H1 (cell line): ENCODE results near the gene LRP3. TPM values are rescaled to one million over a fixed set of nuclear protein-coding genes. Genes with fewer than 3 reads are reported as not detected.

Source experiments
- CTCF ChIA-PET: fragments of 300-600 bp; sonication (Branson Sonifier 250); formaldehyde crosslinking; loops from one replicate; lab custom pipeline; 2021; ENCODE audit not compliant: partially characterized antibody; lab: Charles Lee
- POLR2A ChIA-PET: fragments of 300-600 bp; sonication (Branson Sonifier 250); formaldehyde crosslinking; loops from one replicate; lab custom pipeline; 2021; ENCODE audit warnings: inconsistent platforms; ENCODE audit not compliant: partially characterized antibody; lab: Charles Lee
- DNase-seq, 2 experiments: peaks; one replicate each; pipeline versions ENCODE4 v3.0.0 to v3.0.0-alpha.2; 2010 to 2022; ENCODE audit warnings: low spot score in 2 of 2, low read depth in 1 of 2, mixed read lengths in 1 of 2
- FAIRE-seq: peaks from 2 replicates; lab custom pipeline; 2011; peaks lifted over from hg19 to GRCh38; lab: Jason Lieb, UNC
- H2AFZ ChIP-seq: 2 replicates; pipeline ENCODE4 v1.8.1; 2012; ENCODE audit warnings: low read length, inconsistent platforms
- H2AK5ac ChIP-seq: 2 replicates; pipeline ENCODE4 v1.6.1; 2013; ENCODE audit warnings: low read depth, low read length
- H2BK120ac ChIP-seq: replicated peaks from 2 replicates; pipeline ENCODE3; 2013; ENCODE audit warnings: low read depth, low read length, inconsistent platforms
- H2BK12ac ChIP-seq: 2 replicates; pipeline ENCODE4 v1.6.1; 2013; ENCODE audit warnings: low read depth, low read length
- H2BK15ac ChIP-seq: 2 replicates; pipeline ENCODE4 v1.6.1; 2013; ENCODE audit warnings: low read length
- H2BK20ac ChIP-seq: 2 replicates; pipeline ENCODE4 v1.6.1; 2013; ENCODE audit warnings: low read length
- H2BK5ac ChIP-seq: 2 replicates; pipeline ENCODE4 v1.6.1; 2013; ENCODE audit warnings: low read depth, low read length
- H3K14ac ChIP-seq: 2 replicates; pipeline ENCODE4 v1.6.1; 2013; ENCODE audit warnings: inconsistent platforms; ENCODE audit not compliant: insufficient read length
- H3K18ac ChIP-seq: 2 replicates; pipeline ENCODE4 v1.6.1; 2013; ENCODE audit warnings: low read length; ENCODE audit errors: extremely low read depth
- H3K23ac ChIP-seq: 2 replicates; pipeline ENCODE4 v1.6.1; 2013; ENCODE audit warnings: inconsistent platforms; ENCODE audit not compliant: insufficient read length
- H3K23me2 ChIP-seq: 2 replicates; pipeline ENCODE4 v1.6.1; 2013; ENCODE audit warnings: low read depth, low read length
- H3K27ac ChIP-seq: 2 replicates; pipeline ENCODE4 v1.6.1; 2011; ENCODE audit warnings: low read depth, low read length, inconsistent platforms
- H3K27me3 ChIP-seq, 4 experiments: replicated peaks in 1 of 4; 1 replicate in 1 of 4; 2 replicates in 3 of 4; pipeline versions ENCODE4 v1.6.1 to v1.8.1; 2011 to 2013; ENCODE audit warnings: low read length in 3 of 4, mild to moderate bottlenecking in 3 of 4, inconsistent platforms in 2 of 4, mixed read lengths in 2 of 4, moderate library complexity in 1 of 4; ENCODE audit not compliant: control insufficient read depth in 3 of 4, insufficient read depth in 3 of 4; ENCODE audit errors: extremely low read depth in 1 of 4
- H3K36me3 ChIP-seq, 4 experiments: 2 replicates each; pipeline versions ENCODE4 v1.6.1 to v1.8.1; 2011 to 2013; ENCODE audit warnings: mild to moderate bottlenecking in 4 of 4, low read length in 3 of 4, moderate library complexity in 2 of 4, control low read depth in 1 of 4, inconsistent platforms in 1 of 4; ENCODE audit not compliant: insufficient read depth in 4 of 4, control insufficient read depth in 2 of 4
- H3K4ac ChIP-seq: replicated peaks from 2 replicates; pipeline ENCODE3; 2013; ENCODE audit warnings: low read length, low read depth, mixed read lengths, inconsistent platforms; ENCODE audit not compliant: insufficient read length
- H3K4me1 ChIP-seq, 4 experiments: replicated peaks in 1 of 4; 1 replicate in 1 of 4; 2 replicates in 3 of 4; pipeline versions ENCODE4 v1.6.1 to v1.8.1; 2011 to 2013; ENCODE audit warnings: low read length in 3 of 4, inconsistent platforms in 2 of 4, mixed read lengths in 1 of 4; ENCODE audit not compliant: insufficient read depth in 4 of 4, control insufficient read depth in 3 of 4
- H3K4me2 ChIP-seq, 2 experiments: 2 replicates each; pipeline versions ENCODE4 v1.6.1 to v1.8.1; 2011 to 2013; ENCODE audit warnings: low read depth in 2 of 2, low read length in 2 of 2, control low read depth in 1 of 2, inconsistent platforms in 1 of 2, mild to moderate bottlenecking in 1 of 2; ENCODE audit not compliant: insufficient read depth in 1 of 2
- H3K4me3 ChIP-seq, 4 experiments: fragments of 200-600, 300-600 bp in 1 of 4; sonication (generic), shearing (Covaris generic), sonication (Bioruptor Twin) in 1 of 4; 2 replicates each; pipeline versions ENCODE4 v1.5.1 to v1.8.1; 2011 to 2016; ENCODE audit warnings: low read length in 4 of 4, low read depth in 3 of 4, control low read depth in 2 of 4, inconsistent platforms in 2 of 4, mild to moderate bottlenecking in 2 of 4, mixed read lengths in 1 of 4, moderate library complexity in 1 of 4; ENCODE audit not compliant: insufficient read depth in 2 of 4; ENCODE audit errors: extremely low read depth in 1 of 4
- H3K56ac ChIP-seq: replicated peaks from 2 replicates; pipeline ENCODE3; 2013; ENCODE audit warnings: low read depth, mild to moderate bottlenecking, mixed read lengths, low read length, inconsistent platforms; ENCODE audit not compliant: insufficient read length
- H3K79me1 ChIP-seq: 2 replicates; pipeline ENCODE4 v1.6.1; 2013; ENCODE audit warnings: low read depth, low read length, control low read depth
- H3K79me2 ChIP-seq, 2 experiments: 2 replicates each; pipeline versions ENCODE4 v1.6.1 to v1.8.1; 2012 to 2013; ENCODE audit warnings: low read length in 2 of 2, mild to moderate bottlenecking in 2 of 2, inconsistent platforms in 1 of 2; ENCODE audit not compliant: insufficient read depth in 2 of 2, control insufficient read depth in 1 of 2
- H3K9ac ChIP-seq, 4 experiments: replicated peaks in 1 of 4; 1 replicate in 1 of 4; 2 replicates in 3 of 4; pipeline versions ENCODE4 v1.6.1 to v1.8.1; 2011 to 2013; ENCODE audit warnings: low read depth in 3 of 4, low read length in 3 of 4, control low read depth in 2 of 4, mild to moderate bottlenecking in 2 of 4, moderate library complexity in 2 of 4, inconsistent platforms in 1 of 4; ENCODE audit errors: extremely low read depth in 1 of 4
- H3K9me3 ChIP-seq, 2 experiments: 2 replicates each; pipeline versions ENCODE4 v1.6.1 to v1.8.1; 2012 to 2013; ENCODE audit warnings: mild to moderate bottlenecking in 2 of 2, moderate library complexity in 2 of 2, control low read depth in 1 of 2, inconsistent platforms in 1 of 2, low read depth in 1 of 2, low read length in 1 of 2, mixed read lengths in 1 of 2; ENCODE audit not compliant: insufficient read depth in 2 of 2
- H4K20me1 ChIP-seq, 2 experiments: replicated peaks in 1 of 2; 2 replicates each; pipeline versions ENCODE3 to v1.8.1; 2011 to 2013; ENCODE audit warnings: inconsistent platforms in 2 of 2, low read length in 2 of 2, mild to moderate bottlenecking in 1 of 2; ENCODE audit not compliant: insufficient read depth in 2 of 2, control insufficient read depth in 1 of 2
- H4K5ac ChIP-seq: 2 replicates; pipeline ENCODE4 v1.6.1; 2013; ENCODE audit warnings: low read length, low read depth, mixed read lengths, inconsistent platforms; ENCODE audit not compliant: insufficient read length
- H4K8ac ChIP-seq: 2 replicates; pipeline ENCODE4 v1.8.0; 2013; ENCODE audit warnings: mild to moderate bottlenecking, moderate library complexity, low read length, inconsistent platforms; ENCODE audit not compliant: insufficient read depth; ENCODE audit errors: extremely low read depth
- H4K91ac ChIP-seq: replicated peaks from 2 replicates; pipeline ENCODE3; 2013; ENCODE audit warnings: low read length, mixed read lengths, inconsistent platforms; ENCODE audit not compliant: insufficient read length
- ATF3 ChIP-seq: IDR thresholded peaks from 2 replicates; pipeline ENCODE4 v1.6.1; 2011; ENCODE audit warnings: low read depth, mild to moderate bottlenecking, low read length; ENCODE audit not compliant: insufficient read depth
- BCL11A ChIP-seq, 2 experiments: IDR thresholded peaks; one replicate each; pipeline ENCODE4 v1.6.1; 2011; ENCODE audit warnings: low read depth in 2 of 2, low read length in 2 of 2, mild to moderate bottlenecking in 2 of 2
- CEBPB ChIP-seq: IDR thresholded peaks from 2 replicates; pipeline ENCODE4 v1.6.1; 2012; ENCODE audit warnings: low read depth, low read length
- CTBP2 ChIP-seq: IDR thresholded peaks from 2 replicates; pipeline ENCODE4 v1.7.0; 2011; ENCODE audit warnings: borderline replicate concordance, mild to moderate bottlenecking, moderate library complexity, mixed read lengths, low read length; ENCODE audit not compliant: insufficient read depth, insufficient read length
- EZH2 ChIP-seq: fragments of 200-600 bp; sonication (generic); IDR thresholded peaks from 2 replicates; pipeline ENCODE4 v1.7.1; 2012; ENCODE audit warnings: low read depth, mild to moderate bottlenecking, moderate library complexity, low read length, inconsistent platforms; ENCODE audit not compliant: severe bottlenecking
- GTF2F1 ChIP-seq: IDR thresholded peaks from 2 replicates; pipeline ENCODE4 v1.6.1; 2012; ENCODE audit warnings: low read depth, low read length, improper control_type of control experiment, borderline replicate concordance
- JUND ChIP-seq: IDR thresholded peaks from 2 replicates; pipeline ENCODE4 v1.6.1; 2011; ENCODE audit warnings: mild to moderate bottlenecking, improper control_type of control experiment, low read length
- MAFK ChIP-seq: IDR thresholded peaks from 2 replicates; pipeline ENCODE4 v1.6.1; 2012; ENCODE audit warnings: low read depth, mild to moderate bottlenecking, improper control_type of control experiment, low read length
- RBBP5 ChIP-seq: IDR thresholded peaks from 2 replicates; pipeline ENCODE4 v1.7.1; 2012; ENCODE audit warnings: low read depth, mild to moderate bottlenecking, inconsistent platforms, low read length, moderate library complexity, borderline replicate concordance
- SP4 ChIP-seq: IDR thresholded peaks from 2 replicates; pipeline ENCODE4 v1.6.1; 2012; ENCODE audit warnings: low read length, inconsistent platforms
- TAF1 ChIP-seq: IDR thresholded peaks from 2 replicates; pipeline ENCODE4 v1.6.1; 2011; ENCODE audit warnings: mild to moderate bottlenecking, low read depth, low read length
- USF2 ChIP-seq: IDR thresholded peaks from 2 replicates; pipeline ENCODE4 v1.6.1; 2011; ENCODE audit warnings: low read length, improper control_type of control experiment
- WGBS, 2 experiments: shearing (Covaris generic) in 1 of 2; methylation state at CpG; one replicate each; pipeline versions ENCODE4 v1.1.6 to v1.1.7; 2013 to 2015; ENCODE audit warnings: low lambda C conversion rate in 2 of 2, mixed read lengths in 2 of 2, inconsistent platforms in 1 of 2, low coverage in 1 of 2, missing lambda C conversion rate in 1 of 2; ENCODE audit not compliant: insufficient replicate concordance in 2 of 2, insufficient coverage in 1 of 2, insufficient read length in 1 of 2; ENCODE audit errors: extremely low coverage in 1 of 2, missing lambda C conversion rate in 1 of 2; 5-methylcytosine and 5-hydroxymethylcytosine counted together
- polyA plus RNA-seq, 7 experiments: library from polyadenylated mRNA; depleted of rRNA in 3 of 7; stranded (reverse) in 5 of 7; unstranded in 2 of 7; fragments of >200 nt in 5 of 7; fragments of 200-250 nt in 2 of 7; gene quantifications; 1 replicate in 5 of 7; 2 replicates in 1 of 7; 4 replicates in 1 of 7; pipeline versions ENCODE4 v1.2.1 to v1.2.3, GENCODE V29; 2011 to 2013; ENCODE audit warnings: missing spikeins in 2 of 7, mixed read lengths in 2 of 7
- total RNA-seq: library from RNA; stranded (reverse); fragmentation: NEBNext Ultra II Directional; extraction: Animal tissue kit (Norgen Biotek cat#: 25700); gene quantifications from 2 replicates; pipeline ENCODE4 v1.2.1, GENCODE V29; 2021

The LRP3 gene
- total and polyA plus RNA-seq, 2 of the 8 experiments (the other 6 are each of a cell fraction or from before 2014, with no cell fraction given) = 30.3 to 33.7 TPM

- FAIRE-seq = no peak
- Histone ChIP-seq H4K5ac (no peak overlapping the region), H3K79me1 (no peaks in the 10 kb centered on the region), H2AK5ac (no peak overlapping the region), H2BK12ac (0 out of 2 replicates have a peak overlapping the region, but pooled peaks have one; percentile 9), H3K23ac (no peak overlapping the region), H3K4me1 (no peaks in the 10 kb centered on the region), H2BK5ac (no peak overlapping the region), H3K18ac (no peak overlapping the region), H3K27me3 (no peaks in the 10 kb centered on the region), H3K56ac (no peak overlapping the region), H3K79me2 (no peaks in the 10 kb centered on the region), H2AFZ (no peak overlapping the region), H4K8ac (no peak overlapping the region), H3K9ac (no peak overlapping the region), H4K20me1 (no peaks in the 10 kb centered on the region), H3K14ac (no peak overlapping the region), H3K36me3 (no peaks in the 10 kb centered on the region), H2BK15ac (no peak overlapping the region), H3K23me2 (no peaks in the 10 kb centered on the region; the same call in 1 of the 2 replicates), H3K4me2 (no peak overlapping the region), H2BK120ac (no peak overlapping the region), H3K27ac (no peak overlapping the region), H4K91ac (no peak overlapping the region), H3K4me3 (no peak overlapping the region), H3K9me3 (no peaks in the 10 kb centered on the region), H3K4ac (no peak overlapping the region), H2BK20ac (no peak overlapping the region)
- ChIA-PET POLR2A (no interaction called here), CTCF (interaction anchor here (1.0 to 3.0 kb wide), 4 partner anchors 11 to 33 kb away, joined by 3 to 14 read pairs (median 7); no protein-coding TSS in a partner anchor)
- no peak for DNase-seq
- 87% methylated on average over 14 of the region's 14 CpGs; no CpG with 5 or more reads in 1 of the 2 experiments for WGBS, 2 experiments
- TF ChIP-seq MAFK (no peak), GTF2F1 (no peak), USF2 (no peak), JUND (no peak), RBBP5 (no peak), CEBPB (no peak), TAF1 (no peak), ATF3 (no peak), BCL11A (IDR thresholded peaks at IDR 0.05; ENCODE audit: low read depth in 2 of 2, low read length in 2 of 2) (no peak), SP4 (no peak), EZH2 (no peak), CTBP2 (no peak)
Observed at GRCh38 chr19:33150852-33151518, 43.1 kb upstream of the LRP3 start.
